D721Med (cell line): ENCODE measurements around the gene PIK3CD.

ENCODE experiments used
- DNase-seq: peaks from one replicate; pipeline ENCODE4 v3.0.0; 2011; ENCODE audit warnings: low spot score; ENCODE audit not compliant: insufficient read length
- FAIRE-seq: peaks from 2 replicates; lab custom pipeline; 2011; peaks lifted over from hg19 to GRCh38; lab: Jason Lieb, UNC
- TF ChIP-seq, protein P1 (sequence below): IDR thresholded peaks from 2 replicates; pipeline ENCODE4 v1.5.1; 2012; ENCODE audit warnings: mild to moderate bottlenecking, control low read depth; ENCODE audit not compliant: insufficient read depth; ENCODE audit errors: missing control alignments

Gene PIK3CD

DNA sequence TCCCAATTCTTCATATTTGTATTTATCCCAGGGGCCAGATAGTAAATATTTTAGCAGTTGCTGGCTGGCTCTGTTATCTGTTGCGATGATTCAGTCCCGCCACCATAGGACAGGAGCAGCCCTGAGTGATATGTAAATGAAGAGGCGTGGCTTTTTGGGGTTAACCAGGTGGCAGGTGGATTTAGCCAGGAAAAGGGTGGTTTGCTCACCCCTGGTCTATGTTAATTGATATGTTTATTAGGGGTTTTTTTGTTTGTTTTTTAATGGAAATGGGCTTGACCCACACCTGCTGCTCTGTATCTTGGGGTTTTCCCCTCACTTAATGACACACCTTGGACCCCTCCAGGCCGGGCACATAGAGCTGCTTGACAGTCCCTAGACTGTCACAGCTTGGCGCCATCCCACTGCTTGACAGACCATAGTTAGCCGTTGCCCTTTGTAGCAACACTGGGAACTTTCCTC lies 62.8 kb downstream of the PIK3CD start:
- TF ChIP-seq, protein P1, sequence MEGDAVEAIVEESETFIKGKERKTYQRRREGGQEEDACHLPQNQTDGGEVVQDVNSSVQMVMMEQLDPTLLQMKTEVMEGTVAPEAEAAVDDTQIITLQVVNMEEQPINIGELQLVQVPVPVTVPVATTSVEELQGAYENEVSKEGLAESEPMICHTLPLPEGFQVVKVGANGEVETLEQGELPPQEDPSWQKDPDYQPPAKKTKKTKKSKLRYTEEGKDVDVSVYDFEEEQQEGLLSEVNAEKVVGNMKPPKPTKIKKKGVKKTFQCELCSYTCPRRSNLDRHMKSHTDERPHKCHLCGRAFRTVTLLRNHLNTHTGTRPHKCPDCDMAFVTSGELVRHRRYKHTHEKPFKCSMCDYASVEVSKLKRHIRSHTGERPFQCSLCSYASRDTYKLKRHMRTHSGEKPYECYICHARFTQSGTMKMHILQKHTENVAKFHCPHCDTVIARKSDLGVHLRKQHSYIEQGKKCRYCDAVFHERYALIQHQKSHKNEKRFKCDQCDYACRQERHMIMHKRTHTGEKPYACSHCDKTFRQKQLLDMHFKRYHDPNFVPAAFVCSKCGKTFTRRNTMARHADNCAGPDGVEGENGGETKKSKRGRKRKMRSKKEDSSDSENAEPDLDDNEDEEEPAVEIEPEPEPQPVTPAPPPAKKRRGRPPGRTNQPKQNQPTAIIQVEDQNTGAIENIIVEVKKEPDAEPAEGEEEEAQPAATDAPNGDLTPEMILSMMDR: no peak
- no peak for FAIRE-seq
- DNase-seq: no peak

DNA sequence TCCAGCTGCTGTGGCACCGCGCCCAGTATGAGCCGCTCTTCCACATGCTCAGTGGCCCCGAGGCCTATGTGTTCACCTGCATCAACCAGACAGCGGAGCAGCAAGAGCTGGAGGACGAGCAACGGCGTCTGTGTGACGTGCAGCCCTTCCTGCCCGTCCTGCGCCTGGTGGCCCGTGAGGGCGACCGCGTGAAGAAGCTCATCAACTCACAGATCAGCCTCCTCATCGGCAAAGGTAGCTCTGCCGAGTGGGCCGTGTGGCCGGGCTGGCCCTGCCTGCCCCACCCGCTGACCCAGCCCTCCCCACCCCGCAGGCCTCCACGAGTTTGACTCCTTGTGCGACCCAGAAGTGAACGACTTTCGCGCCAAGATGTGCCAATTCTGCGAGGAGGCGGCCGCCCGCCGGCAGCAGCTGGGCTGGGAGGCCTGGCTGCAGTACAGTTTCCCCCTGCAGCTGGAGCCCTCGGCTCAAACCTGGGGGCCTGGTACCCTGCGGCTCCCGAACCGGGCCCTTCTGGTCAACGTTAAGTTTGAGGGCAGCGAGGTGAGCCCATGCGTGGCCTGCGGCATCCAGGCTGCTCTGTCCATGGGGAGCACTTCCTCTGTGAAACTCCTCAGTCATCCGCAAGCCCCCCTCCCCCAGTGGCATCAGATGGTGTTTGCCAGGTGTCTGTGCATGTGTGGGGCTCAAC lies 64.2 kb downstream of the PIK3CD start:
- no peak for DNase-seq
- TF ChIP-seq, protein P1: no peak
- FAIRE-seq: no peak

DNA sequence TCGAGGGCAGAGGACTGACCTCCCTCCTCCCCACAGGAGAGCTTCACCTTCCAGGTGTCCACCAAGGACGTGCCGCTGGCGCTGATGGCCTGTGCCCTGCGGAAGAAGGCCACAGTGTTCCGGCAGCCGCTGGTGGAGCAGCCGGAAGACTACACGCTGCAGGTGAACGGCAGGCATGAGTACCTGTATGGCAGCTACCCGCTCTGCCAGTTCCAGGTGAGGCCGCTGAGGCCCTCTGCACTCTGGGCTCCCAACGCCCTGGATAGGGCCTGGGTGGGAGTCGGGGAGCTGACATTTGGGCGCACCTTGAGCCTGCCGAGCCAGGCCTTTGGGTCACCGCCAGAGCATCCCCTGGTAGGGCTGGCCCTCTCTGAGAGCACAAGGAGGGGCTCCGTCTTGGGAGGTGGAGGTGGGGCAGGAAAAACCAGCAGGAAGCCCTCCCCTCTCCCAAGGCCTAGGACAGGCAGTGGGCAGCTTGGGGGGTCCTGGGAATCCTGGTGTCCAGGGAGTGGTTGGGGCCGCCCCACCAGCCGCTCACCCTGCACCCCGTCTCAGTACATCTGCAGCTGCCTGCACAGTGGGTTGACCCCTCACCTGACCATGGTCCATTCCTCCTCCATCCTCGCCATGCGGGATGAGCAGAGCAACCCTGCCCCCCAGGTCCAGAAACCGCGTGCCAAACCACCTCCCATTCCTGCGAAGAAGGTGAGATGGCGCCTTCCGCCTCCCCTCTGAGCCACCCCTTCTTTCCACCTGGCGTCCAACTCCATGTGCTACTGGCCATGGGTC lies 65.1 kb downstream of the PIK3CD start:
- TF ChIP-seq, protein P1: no peak
- DNase-seq: no peak
- no peak for FAIRE-seq

- TF ChIP-seq, protein P1: no peak
- DNase-seq (no peak), FAIRE-seq (no peak)
Measured at GRCh38 chr1:9717193-9718005, 65.9 kb downstream of the PIK3CD start.

DNA sequence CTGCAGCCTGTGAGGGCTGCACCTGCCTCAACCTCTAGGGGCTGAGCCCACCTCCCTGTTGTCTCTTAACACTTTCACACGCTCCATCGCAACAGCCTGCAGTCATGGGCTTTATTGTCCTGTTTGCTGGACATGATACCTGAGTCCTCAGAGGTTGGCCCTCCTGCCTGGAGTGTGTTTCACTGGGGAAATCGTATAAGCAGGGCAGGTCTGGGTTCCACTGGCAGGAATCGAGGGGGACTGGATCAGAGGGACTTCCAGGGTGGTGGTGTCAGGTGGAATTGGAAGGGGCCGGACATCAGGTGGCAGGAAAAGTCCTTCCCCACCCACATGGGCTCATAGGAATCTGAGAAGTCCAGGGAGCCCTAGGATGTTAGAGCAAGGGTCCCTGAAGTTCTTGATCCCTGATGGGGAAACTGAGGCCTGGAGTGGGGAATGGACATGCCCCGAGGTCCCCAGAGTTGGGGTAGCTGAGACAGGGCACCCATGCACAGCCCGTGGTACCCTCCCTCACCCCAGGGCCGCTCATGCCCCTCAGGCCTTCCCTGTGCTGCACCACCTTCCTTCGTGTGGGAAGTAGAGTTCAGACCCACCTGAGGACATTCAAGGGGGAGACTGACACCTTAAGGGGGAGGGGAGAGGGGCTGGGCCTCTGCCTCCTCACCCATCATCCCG lies 66.6 kb downstream of the PIK3CD start:
- DNase-seq: no peak
- TF ChIP-seq, protein P1: no peak
- FAIRE-seq: no peak

DNA sequence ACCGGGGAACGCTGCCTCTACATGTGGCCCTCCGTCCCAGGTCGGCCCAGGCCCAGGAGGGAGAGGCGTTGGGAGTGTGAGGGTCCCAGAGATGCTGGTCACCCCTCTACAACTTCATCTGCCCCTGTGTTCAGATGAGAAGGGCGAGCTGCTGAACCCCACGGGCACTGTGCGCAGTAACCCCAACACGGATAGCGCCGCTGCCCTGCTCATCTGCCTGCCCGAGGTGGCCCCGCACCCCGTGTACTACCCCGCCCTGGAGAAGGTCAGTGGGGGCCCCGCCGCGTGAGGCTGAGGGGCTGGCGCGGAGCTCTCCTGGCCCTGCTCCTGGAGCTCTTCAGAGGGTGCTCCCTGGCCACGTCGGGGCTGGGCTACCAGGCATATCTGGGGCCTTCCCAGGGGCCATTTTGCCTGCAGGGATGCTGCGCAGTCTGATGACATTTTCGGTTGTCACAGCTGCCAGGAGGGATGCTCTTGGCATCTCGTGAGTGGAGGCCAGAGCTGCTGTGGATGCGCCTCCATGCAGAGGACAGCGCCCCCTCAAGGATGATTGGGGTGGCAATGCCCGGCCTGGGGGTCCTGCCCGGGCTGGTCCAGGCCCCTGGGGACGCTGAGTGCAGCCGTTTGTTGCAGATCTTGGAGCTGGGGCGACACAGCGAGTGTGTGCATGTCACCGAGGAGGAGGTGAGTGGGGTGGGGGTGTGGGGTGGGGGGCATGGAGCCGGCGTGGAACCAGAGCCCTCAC lies 68.6 kb downstream of the PIK3CD start:
- FAIRE-seq (no peak), DNase-seq (no peak)
- TF ChIP-seq, protein P1: no peak
